Embryonic facial prominence (tissue), 1 donor: ENCODE data around the gene MAML2.

ENCODE experiments used
- DNase-seq: peaks from one replicate; pipeline ENCODE4 v3.0.0-alpha.2; 2016; ENCODE audit errors: extremely low spot score

Gene MAML2

DNA sequence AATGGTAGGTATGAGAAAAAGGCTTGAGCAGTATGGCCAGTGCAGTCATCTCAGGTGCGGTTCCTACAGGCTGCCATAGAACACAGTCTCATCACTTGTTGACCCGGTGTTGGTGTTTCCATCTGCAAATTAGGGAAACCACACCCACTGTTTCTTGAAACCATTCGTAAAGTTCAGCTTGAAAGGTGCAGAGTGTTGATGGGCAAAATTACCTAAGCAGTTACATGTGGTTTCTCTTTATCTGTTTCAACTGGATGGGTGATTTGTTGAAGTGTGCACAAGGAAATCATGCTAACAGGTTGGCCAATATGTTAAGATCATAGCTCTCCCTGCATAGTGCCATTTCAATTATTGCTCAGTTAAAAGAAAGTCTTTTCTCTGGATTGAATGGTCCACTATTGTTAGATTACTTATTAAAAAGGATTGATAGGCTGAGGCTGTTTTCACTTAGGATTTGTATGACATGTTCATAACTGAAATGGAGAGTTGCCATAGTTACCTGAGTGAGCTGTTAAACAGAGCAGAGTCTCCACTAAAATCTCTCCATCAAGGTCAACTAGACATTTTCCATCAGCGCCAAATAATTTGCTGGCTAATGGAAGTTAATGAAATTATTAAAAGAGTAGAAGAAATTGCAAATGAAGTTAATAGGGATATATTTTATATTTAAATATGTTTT lies 215.9 kb downstream of the MAML2 start:
- peak; percentile 49 for DNase-seq

- DNase-seq: no peak
Measured at GRCh38 chr11:96125400-96125799, 217.6 kb downstream of the MAML2 start.

DNA sequence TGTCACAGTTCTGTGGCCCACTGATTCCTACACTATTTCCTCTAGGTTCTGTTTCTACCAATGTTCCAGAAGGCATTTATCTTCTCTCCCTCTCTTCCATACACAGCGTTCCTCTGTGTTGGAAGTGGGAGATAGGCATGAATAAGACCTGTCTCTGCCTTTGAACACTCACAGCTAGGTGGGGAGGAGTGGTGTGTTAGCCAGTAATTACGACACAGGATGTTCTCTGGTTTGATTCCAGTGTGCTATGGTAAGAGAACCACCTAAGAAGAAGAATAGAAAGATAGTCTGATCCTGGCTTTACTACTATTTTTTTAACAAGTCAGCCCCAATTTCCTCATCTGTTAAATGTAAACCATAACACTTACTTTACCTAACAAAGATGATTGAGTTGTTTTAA lies 218.8 kb downstream of the MAML2 start:
- DNase-seq: no peak

- no peak for DNase-seq
Measured at GRCh38 chr11:96123301-96123700, 219.7 kb downstream of the MAML2 start.

GRCh38 chr11:96122601-96123074 lies 220.4 kb downstream of the MAML2 start:
- DNase-seq: peak; percentile 71

DNA sequence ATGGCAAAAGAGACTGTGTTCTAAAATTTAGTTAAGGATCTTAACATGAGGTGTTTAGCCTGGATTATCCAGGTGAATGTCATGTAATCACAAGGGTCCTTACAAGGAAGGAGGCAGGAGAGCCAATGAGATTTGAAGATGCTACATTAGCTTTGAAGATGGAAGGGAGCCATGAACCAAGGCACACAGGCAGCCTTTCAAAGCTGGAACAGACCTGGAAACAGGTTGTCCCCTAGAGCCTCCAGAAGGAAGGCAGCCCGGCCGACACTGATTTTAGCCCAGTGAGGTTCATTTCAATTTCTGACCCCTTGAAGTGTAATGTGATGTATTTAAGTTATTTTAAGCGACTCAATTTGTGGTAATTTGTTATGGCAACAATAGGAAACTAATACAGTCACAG lies 223.8 kb downstream of the MAML2 start:
- DNase-seq: no peak

DNA sequence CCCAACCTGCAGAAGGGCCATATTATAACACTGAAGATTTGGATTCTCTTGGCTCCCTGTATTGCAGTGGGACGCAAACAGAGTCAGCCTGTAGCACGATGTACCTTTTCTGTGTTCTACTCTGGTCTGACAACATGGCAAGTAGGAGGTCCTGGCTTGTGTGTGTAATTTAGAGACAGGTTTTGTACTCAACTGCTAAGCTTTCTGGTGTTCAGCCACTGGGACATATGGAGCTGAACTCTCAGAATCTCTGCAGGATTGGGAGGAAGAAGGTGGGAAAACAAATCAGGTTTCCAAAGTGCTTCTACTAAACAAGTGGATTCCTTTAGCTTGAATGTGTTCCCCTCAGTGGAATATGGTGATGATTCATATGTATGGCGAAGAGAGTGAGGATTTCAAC lies 226.6 kb downstream of the MAML2 start:
- DNase-seq: no peak

DNA sequence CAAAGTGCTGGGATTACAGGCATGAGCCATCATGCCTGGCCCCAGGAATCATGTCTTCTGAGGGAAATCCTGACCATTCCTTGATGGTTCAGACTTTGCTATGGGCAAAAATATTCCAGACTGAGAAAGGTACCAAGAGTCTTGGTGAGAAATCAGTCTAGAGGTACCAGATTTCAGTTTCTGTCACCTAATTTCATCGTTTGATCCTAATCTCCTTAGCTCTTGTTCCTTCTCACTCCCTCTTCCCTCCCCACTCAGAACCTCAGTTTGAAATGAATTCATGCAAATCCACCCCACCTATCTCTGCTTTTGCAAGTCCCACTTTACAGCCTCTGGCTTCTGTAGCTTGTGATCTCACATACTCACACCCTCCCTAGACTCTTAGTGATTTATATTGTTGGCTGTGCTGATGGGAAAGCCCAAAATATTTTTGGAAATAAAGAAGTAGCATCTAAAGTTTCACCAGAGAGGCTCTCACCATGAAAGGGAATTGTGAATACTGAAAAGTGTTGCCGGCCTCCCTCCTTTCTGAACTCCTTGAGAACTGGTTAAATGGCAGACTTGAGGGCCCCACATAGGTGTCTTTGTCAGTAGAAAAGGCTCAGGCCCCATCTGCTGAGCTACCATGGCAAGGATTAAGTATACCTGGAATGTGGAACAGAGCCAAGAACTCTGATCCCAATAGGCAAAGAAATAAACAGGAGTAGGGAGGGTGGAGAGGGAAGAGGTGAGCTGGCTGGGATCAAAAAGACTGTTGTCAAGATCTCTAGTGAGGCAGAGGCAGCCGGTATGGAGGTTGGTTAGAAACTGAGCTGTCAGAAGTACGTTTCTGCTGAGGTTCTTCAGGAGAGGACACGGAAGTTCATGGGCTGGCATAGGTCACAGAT lies 228.6 kb downstream of the MAML2 start:
- no peak for DNase-seq

DNA sequence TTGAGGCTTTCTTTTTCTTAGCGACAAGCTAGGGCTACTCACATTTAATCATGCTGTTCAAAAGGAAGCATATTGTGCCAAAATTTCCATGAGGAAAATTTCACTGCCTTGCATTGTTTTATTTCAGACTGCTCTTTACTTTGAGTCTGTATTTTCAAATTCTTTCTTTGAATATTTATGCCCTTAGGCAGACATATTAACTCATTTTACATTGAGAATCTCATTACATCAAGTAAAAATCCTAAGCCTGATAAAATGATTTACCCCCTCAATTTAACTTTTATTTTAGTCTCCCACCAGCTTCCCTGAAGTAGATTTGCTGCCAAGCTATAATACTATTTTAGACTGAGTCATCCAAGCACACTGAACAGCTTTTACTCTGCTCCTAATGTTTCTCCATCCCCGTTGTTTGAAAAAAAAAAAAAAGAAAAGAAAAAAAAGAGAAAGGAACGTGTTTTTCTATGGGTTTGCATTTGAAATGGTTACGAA lies 229.8 kb downstream of the MAML2 start:
- peak; percentile 36 for DNase-seq

DNA sequence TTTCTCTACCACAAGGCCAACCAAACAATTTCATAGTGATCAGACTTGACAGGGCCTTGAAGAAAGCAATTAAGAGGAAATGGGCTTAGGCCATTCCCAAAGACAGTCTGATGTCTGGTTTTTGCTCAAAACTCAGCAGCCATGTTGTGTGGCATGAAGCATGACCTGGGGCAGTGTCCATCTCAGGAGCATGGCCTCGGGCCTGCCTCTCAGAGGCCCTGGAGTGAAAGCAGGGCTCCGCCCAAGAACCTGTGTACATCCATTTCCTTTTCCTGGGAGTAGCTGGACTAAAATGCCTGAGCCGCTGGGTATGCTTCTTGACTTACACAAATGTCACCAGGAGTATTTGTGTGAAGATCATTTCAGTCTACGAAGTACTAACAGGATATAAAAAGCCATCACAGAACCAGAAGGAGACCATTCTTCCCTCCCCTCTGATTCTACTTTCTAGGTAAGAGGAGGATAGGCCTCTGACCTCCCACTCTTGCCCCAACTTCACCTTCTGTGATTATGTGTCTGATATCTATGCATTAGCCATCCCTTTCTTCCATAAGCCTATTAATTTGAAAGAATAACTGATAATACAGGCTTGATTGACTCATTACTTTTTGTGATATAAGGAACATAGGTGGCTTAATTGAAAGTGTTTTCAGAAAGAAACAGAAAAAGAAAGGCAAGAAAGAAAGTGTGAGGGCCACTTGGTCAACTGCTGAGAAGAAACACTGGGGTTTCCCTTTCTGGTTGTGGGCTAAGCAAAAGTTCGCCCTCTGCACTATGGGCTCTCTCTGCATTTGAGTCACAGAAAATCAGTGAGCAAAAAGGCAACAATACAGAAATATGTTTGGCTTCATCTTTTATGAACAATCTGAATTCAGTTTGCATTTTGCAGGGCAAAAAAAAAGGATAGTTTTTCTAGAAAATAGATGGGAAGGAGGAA lies 230.5 kb downstream of the MAML2 start:
- no peak for DNase-seq

DNA sequence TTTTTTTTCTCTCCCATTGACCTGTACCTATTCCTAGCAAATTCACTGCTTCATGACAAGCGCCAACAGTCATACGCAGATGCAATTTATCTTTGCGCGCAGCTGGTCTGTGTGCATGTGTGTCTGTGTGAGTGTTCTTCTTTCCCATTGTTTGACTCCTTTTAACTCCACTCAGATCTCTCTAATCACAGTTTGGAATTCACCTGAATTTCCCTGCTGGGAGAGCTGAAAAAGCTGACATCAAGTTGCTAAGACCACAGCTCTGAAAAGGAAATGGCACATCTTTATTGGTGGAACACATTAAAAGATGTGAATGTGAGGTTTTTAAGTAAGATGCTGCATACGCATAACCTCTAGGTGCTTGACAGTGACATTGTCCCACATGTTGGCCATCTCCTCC lies 231.7 kb downstream of the MAML2 start:
- DNase-seq: no peak

DNA sequence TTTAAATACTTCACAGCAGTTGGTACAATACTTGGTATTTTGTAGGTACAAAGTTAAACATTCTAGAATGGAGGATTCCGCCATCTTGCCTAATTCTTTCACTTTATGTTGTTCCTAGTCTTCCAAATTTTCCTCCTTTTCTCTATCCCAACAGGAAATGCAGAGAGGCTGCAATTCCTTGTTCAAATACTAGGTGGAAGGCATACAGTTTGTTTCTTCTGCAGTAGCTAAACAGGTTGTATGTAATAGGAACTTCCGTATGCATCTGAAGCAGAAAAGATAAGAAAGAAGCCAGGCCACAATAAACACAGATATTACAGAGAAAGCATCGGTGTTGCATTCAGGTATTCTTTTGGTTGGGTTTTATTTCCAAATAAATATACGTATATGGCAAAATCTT lies 232.7 kb downstream of the MAML2 start:
- no peak for DNase-seq

GRCh38 chr11:96109331-96110030 lies 233.5 kb downstream of the MAML2 start:
- DNase-seq: no peak

DNA sequence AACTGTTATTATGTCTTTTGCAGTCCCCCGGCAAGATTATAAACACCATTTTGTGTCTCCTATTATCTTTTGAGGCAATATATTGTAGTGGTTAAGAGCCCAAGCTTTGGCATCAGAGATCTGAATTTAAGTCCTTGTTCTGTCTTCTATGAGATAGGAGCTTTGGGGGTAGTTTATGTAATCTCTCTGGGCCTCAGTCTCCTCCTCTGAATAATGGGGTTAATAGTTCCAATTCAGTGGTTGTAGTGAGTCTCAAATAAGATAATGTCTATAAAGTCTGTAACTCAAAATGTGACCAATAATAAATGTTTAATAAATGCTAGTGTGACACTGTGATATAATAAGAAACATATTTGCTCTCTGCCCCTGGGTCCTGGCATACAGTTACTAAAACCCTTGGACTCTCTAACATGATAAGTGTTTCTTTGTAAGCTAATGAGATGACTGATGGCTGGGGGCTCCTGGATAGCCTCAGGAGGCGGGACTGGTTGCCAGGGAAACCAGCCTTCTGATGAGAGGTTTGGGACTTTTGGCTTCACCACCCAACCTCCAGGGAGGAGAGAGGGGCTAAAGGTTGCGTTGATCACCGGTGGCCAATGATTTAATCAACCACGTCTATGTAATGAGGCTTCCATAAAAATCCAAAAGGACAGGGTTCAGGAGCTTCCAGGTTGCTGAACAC lies 235.7 kb downstream of the MAML2 start:
- no peak for DNase-seq

DNA sequence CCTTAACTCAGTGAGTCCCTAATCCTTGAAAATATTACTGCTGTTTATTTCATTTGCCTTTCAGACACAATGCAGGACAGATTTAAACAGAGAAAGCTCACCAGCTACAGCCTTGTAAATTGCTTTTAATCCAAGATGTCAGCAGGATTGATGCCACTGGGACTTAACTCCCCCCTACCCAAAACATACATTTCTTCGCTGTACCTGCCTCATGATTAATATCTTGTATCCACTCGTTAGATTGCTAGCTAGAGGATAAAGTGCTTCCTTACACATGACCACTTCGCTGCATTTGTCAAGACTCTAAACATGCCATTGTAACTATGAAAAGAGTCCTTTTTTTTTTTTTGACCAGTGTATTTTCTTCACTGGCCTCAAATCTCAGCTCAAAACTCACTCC lies 236.3 kb downstream of the MAML2 start:
- no peak for DNase-seq

GRCh38 chr11:96105944-96106343 lies 237.1 kb downstream of the MAML2 start:
- no peak for DNase-seq

- DNase-seq: no peak
Measured at GRCh38 chr11:96105197-96105895, 237.6 kb downstream of the MAML2 start.

DNA sequence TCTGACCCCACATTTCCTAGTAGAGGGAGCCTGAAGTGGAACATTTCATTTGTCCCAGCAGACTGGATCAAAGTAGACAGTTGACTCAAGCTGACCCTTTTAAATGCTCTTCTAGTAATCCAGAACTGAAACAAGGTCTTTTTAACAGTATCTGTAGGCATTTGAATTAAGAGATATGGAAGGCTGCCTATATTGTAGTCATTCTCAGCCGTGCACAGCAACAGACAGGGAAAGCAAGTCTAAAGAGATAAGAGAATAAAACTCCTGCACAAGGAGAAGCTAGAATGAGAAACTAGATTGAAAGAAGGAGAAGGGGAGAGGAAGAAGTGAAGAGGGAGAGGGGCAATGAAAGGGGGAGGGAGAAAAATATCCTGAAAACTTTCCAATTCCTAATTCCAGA lies 238.5 kb downstream of the MAML2 start:
- DNase-seq: no peak

DNA sequence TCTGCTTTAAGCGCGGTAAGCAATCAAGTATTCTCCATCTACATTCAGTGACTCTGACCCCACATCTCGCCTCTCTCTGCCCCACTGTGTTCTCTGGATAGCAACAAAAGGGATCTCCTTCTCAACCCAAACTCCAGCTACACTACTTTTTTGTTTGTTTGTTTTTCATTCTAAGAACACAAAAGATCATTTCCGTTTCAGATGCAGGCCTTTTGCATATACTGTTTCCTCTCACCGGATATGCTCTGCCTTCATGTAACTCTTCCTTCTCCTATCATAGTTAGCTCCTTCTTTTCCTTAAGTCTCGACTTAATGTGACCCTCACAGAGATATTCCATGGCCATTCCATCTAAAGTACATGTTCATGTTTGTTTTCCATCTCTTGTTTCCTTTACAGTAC lies 239.3 kb downstream of the MAML2 start:
- DNase-seq: no peak

- DNase-seq: no peak
Measured at GRCh38 chr11:96103102-96103501, 239.9 kb downstream of the MAML2 start.
